Ishikawa (cell line): ENCODE measurements around the gene NOTCH3.

Experiments used
- CEBPB ChIP-seq: IDR thresholded peaks from 2 replicates; pipeline ENCODE4 v1.6.1; 2012
- CREB1 ChIP-seq: IDR thresholded peaks from 2 replicates; pipeline ENCODE4 v1.6.1; 2012; ENCODE audit warnings: low read depth
- EGR1 ChIP-seq: IDR thresholded peaks from 2 replicates; pipeline ENCODE4 v1.6.1; 2012
- EP300 ChIP-seq: IDR thresholded peaks from 2 replicates; pipeline ENCODE4 v1.6.1; 2012; ENCODE audit warnings: borderline replicate concordance
- FOXM1 ChIP-seq: IDR thresholded peaks from 2 replicates; pipeline ENCODE4 v1.6.1; 2012; ENCODE audit warnings: low read depth, borderline replicate concordance
- NFIC ChIP-seq: IDR thresholded peaks from 2 replicates; pipeline ENCODE4 v1.6.1; 2012
- RAD21 ChIP-seq: IDR thresholded peaks from 2 replicates; pipeline ENCODE4 v1.6.1; 2012; ENCODE audit warnings: low read depth
- TAF1 ChIP-seq: IDR thresholded peaks from 2 replicates; pipeline ENCODE4 v1.6.1; 2012; ENCODE audit warnings: low read depth, mild to moderate bottlenecking
- TCF12 ChIP-seq: IDR thresholded peaks from 2 replicates; pipeline ENCODE4 v1.6.1; 2012; ENCODE audit warnings: low read depth
- TEAD4 ChIP-seq: IDR thresholded peaks from 2 replicates; pipeline ENCODE4 v1.6.1; 2012
- YY1 ChIP-seq: IDR thresholded peaks from 2 replicates; pipeline ENCODE4 v1.6.1; 2012; ENCODE audit warnings: low read depth
- ZBTB7A ChIP-seq: IDR thresholded peaks from 2 replicates; pipeline ENCODE4 v1.6.1; 2012; ENCODE audit warnings: low read depth
- TF ChIP-seq, protein P1 (sequence below): IDR thresholded peaks from 2 replicates; pipeline ENCODE4 v1.6.1; 2012
- TF ChIP-seq, protein P2 (sequence below): IDR thresholded peaks from 2 replicates; pipeline ENCODE4 v1.6.1; 2012; ENCODE audit warnings: low read depth, mild to moderate bottlenecking
- TF ChIP-seq, protein P3 (sequence below): IDR thresholded peaks from 2 replicates; pipeline ENCODE4 v1.6.1; 2012

Gene NOTCH3

DNA sequence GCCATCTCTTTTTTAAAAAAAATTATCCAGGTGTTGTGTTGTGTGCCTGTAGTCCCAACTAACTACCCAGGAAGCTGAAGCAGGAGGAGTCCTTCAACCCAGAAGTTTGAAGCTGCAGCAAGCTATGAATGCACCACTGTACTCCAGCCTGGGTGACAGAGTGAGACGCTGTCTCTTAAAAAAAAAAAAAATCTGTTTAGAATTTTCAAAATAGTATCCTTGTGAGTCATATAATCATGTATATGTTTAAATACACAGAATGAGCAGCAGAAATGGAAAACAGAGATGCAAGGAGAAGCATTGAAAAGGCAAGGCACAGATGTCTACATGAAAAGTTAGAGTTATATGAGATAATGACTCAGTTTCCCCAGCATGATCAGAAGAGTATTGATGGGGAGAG lies 62.4 kb downstream of the NOTCH3 start:
- TF ChIP-seq CREB1 (no peak), EGR1 (no peak), TAF1 (no peak), FOXM1 (no peak)

DNA sequence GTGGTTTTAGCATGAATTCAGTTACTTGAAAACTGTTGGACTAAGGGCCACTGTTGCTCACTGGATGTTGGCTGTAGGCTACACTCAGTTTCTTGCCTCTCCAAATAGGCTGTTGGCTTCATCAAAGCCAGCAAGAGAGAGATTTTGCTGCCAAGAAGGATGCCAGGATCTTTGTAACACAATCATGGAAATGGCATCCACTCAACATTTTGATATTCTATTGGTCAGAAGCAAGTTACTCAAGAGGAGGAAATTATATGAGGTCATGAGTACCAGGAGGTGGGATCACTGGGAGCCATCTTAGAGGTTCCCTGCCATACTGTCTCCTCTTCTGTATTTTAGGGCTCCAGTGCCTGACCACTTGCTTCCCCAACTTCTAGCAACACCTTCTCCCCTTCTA lies 63.0 kb downstream of the NOTCH3 start:
- TF ChIP-seq CREB1 (no peak), FOXM1 (no peak), RAD21 (no peak)
- TF ChIP-seq, protein P1, sequence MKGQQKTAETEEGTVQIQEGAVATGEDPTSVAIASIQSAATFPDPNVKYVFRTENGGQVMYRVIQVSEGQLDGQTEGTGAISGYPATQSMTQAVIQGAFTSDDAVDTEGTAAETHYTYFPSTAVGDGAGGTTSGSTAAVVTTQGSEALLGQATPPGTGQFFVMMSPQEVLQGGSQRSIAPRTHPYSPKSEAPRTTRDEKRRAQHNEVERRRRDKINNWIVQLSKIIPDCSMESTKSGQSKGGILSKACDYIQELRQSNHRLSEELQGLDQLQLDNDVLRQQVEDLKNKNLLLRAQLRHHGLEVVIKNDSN, result no peak

DNA sequence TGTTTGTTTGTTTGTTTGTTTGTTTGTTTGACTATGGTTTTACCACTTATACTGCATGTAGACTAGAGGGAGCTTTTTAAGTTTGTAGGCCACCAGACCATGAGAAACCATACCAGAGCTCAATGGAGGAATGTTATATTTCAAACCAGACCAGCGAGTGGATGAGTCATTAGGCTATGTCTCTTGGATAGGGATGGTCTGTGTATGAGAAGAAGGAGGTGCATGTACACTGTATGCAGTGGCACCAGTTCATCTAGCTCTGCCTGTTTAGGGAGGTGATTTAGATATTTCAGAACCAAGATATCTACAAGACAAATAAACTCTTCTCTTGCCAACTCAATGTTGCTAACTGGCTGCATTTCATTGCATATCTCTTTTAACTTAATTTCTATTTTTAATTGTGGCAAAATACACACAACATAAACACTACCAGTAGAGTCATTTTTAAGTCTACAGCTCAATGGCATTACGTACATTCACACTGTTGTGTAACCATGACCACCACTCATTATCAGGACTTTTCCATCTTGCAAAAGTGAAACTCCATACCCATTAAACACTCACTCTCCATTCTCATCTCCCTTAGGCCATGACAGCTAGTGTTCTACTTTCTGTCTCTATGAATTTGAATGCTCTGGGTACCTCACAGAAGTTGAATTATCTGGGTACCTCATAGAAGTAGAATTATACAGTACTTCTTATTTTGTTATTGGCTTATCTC lies 64.4 kb downstream of the NOTCH3 start:
- TF ChIP-seq FOXM1 (no peak), TEAD4 (no peak), EP300 (no peak), NFIC (no peak), EGR1 (no peak), ZBTB7A (no peak), TAF1 (no peak), TCF12 (no peak), CREB1 (no peak), YY1 (no peak), CEBPB (no peak)
- TF ChIP-seq, protein P1, result no peak
- TF ChIP-seq, protein P2, sequence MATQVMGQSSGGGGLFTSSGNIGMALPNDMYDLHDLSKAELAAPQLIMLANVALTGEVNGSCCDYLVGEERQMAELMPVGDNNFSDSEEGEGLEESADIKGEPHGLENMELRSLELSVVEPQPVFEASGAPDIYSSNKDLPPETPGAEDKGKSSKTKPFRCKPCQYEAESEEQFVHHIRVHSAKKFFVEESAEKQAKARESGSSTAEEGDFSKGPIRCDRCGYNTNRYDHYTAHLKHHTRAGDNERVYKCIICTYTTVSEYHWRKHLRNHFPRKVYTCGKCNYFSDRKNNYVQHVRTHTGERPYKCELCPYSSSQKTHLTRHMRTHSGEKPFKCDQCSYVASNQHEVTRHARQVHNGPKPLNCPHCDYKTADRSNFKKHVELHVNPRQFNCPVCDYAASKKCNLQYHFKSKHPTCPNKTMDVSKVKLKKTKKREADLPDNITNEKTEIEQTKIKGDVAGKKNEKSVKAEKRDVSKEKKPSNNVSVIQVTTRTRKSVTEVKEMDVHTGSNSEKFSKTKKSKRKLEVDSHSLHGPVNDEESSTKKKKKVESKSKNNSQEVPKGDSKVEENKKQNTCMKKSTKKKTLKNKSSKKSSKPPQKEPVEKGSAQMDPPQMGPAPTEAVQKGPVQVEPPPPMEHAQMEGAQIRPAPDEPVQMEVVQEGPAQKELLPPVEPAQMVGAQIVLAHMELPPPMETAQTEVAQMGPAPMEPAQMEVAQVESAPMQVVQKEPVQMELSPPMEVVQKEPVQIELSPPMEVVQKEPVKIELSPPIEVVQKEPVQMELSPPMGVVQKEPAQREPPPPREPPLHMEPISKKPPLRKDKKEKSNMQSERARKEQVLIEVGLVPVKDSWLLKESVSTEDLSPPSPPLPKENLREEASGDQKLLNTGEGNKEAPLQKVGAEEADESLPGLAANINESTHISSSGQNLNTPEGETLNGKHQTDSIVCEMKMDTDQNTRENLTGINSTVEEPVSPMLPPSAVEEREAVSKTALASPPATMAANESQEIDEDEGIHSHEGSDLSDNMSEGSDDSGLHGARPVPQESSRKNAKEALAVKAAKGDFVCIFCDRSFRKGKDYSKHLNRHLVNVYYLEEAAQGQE, result no peak
- TF ChIP-seq, protein P3, sequence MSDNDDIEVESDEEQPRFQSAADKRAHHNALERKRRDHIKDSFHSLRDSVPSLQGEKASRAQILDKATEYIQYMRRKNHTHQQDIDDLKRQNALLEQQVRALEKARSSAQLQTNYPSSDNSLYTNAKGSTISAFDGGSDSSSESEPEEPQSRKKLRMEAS, result no peak

DNA sequence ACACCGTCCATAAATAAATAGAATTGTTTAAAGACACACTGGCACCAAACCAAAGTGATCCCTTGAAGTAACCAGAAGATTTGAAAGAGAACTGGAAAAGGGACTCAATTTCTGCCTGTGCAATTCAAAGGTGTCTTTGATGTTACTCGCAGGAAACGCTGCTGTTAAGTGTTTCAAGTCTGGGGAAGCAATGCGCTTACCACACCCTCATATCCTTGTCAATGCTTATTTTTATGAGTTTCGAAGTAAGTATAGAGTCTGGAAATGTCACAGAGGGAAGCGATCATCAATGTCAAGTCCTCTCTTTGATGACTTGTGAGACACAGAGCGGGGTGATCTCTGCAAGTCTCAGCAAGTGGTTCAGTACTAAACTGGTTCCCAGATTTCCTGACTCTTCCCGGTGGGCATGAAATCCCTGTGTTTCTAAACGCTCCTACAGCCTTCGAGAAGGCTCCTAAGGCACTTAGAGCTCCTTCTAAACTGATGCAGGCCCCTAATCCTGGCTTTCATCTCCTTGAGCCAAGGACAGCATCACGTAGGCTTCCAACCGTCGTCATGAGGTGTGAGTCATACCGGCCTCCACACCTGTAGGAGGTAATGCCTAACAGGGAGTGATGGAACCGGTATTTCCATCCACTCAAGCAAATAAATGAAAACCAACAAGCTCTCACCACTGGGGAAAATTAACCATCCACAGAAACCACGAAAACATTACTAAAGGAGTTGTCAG lies 70.8 kb downstream of the NOTCH3 start:
- TF ChIP-seq, protein P3, result no peak
- no peak for TF ChIP-seq TCF12
- no peak for TF ChIP-seq TEAD4
- no peak for TF ChIP-seq EP300
- no peak for TF ChIP-seq ZBTB7A
- no peak for TF ChIP-seq CREB1
- TF ChIP-seq EGR1, result no peak
- no peak for TF ChIP-seq TAF1
- no peak for TF ChIP-seq NFIC
- TF ChIP-seq, protein P2, result no peak

DNA sequence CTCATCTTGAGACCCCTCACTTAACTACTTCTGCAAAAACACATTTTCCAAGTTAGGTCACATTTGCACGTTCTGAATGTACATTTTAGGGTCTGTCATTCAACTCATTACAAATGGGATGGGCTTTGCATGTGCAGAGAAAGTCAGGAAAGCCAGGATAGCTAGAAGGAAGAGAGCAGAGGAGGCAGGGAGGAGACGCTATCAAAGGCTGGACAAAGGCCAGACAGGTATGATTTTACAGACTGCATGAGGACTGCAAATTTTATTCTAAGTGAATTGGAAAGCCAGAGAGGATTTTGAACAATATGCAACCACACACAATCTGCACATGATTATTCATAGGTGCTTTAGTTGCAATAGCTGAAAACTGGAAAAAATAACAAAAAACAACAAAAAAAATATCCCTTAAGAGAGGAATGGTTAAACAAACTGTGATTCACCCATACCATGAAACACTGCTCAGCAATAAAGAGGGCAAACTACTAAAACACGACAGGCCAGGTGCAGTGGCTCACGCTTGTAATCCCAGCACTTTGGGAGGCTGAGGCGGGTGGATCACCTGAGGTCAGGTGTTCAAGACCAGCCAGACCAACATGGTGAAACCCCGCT lies 72.5 kb downstream of the NOTCH3 start:
- TF ChIP-seq NFIC (no peak), TEAD4 (no peak), ZBTB7A (no peak), FOXM1 (no peak), EP300 (no peak), TAF1 (no peak), RAD21 (no peak), CREB1 (no peak)
- TF ChIP-seq, protein P2, result no peak
